Measurements from ENCODE around the gene TCAIM.
A peak's percentile ranks its signal among the peaks of the same experiment; 100 is the strongest.

Gene TCAIM

GRCh38 chr3:44318891-44319311 lies 19.7 kb upstream of the TCAIM start:
- no peak overlapping the region for H3K4me2 ChIP-seq (ENCODE audit: low read length)

DNA sequence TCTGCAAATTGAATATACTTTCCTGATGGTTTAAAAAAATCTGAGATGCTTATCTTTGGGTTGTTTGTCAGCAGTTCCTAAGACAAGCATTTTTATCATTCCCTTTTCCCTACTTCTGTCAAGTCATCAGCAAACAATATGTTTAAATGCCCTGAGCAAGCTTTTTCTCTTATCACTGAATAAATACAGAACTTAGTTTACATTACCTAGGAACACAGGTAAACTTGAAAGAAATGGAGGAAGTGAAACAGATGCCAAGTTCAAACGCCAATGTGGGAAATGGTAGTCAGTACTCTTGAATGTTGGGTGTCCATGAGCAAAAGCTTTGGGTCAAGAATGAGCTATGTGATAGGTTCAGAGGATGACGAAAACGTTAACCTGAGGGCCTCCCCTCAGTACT lies 17.2 kb upstream of the TCAIM start:
- H3K9me2 ChIP-seq (replicated peaks; ENCODE audit: control insufficient read depth, low read length) = no peaks in the 10 kb centered on the region
- no peak overlapping the region for H3K27ac ChIP-seq (ENCODE audit: low read depth, low read length)
- H3K27me3 ChIP-seq (ENCODE audit: control insufficient read depth, low read length) = peaks cover 16% of the 10 kb centered on the region
- H3K9me3 ChIP-seq (ENCODE audit: control insufficient read depth, insufficient read depth, low read length) = no peaks in the 10 kb centered on the region
- H3K79me2 ChIP-seq (ENCODE audit: control insufficient read depth, low read length) = no peaks in the 10 kb centered on the region
- H3K4me2 ChIP-seq (ENCODE audit: low read length) = no peak overlapping the region
- H3K36me3 ChIP-seq (ENCODE audit: control insufficient read depth, low read length) = no peaks in the 10 kb centered on the region
- no peaks in the 10 kb centered on the region for H3F3A ChIP-seq (ENCODE audit: control insufficient read depth, insufficient read depth)
- no peaks in the 10 kb centered on the region for H4K20me1 ChIP-seq (ENCODE audit: control insufficient read depth, insufficient read depth, low read depth, low read length)
- H3K4me1 ChIP-seq (ENCODE audit: control insufficient read depth, low read length) = no peaks in the 10 kb centered on the region
- no peak for TF ChIP-seq EZH2phosphoT487 (IDR thresholded peaks at IDR 0.05; ENCODE audit: borderline replicate concordance, low read length)
- no peak for TF ChIP-seq CTCF (IDR thresholded peaks at IDR 0.05; ENCODE audit: low read depth, low read length, poor library complexity, severe bottlenecking)
- no peak overlapping the region for H3K4me3 ChIP-seq (ENCODE audit: low read length)

More at GRCh38 chr3:44318891-44319311, 19.7 kb upstream of the TCAIM start:
- H3K79me2 ChIP-seq (ENCODE audit: control insufficient read depth, low read length) = no peaks in the 10 kb centered on the region
- no peaks in the 10 kb centered on the region for H3K9me2 ChIP-seq (replicated peaks; ENCODE audit: control insufficient read depth, low read length)
- H4K20me1 ChIP-seq (ENCODE audit: control insufficient read depth, insufficient read depth, low read depth, low read length) = no peaks in the 10 kb centered on the region
- H3K36me3 ChIP-seq (ENCODE audit: control insufficient read depth, low read length) = no peaks in the 10 kb centered on the region
- TF ChIP-seq EZH2phosphoT487 (IDR thresholded peaks at IDR 0.05; ENCODE audit: borderline replicate concordance, low read length) = no peak
- TF ChIP-seq CTCF (IDR thresholded peaks at IDR 0.05; ENCODE audit: low read depth, low read length, poor library complexity, severe bottlenecking) = no peak
- no peaks in the 10 kb centered on the region for H3K4me1 ChIP-seq (ENCODE audit: control insufficient read depth, low read length)
- H3F3A ChIP-seq (ENCODE audit: control insufficient read depth, insufficient read depth) = no peaks in the 10 kb centered on the region
- H3K9me3 ChIP-seq (ENCODE audit: control insufficient read depth, insufficient read depth, low read length) = no peaks in the 10 kb centered on the region
- peaks cover 4% of the 10 kb centered on the region for H3K27me3 ChIP-seq (ENCODE audit: control insufficient read depth, low read length)
- no peak overlapping the region for H3K27ac ChIP-seq (ENCODE audit: low read depth, low read length)
- no peak overlapping the region for H3K4me3 ChIP-seq (ENCODE audit: low read length)

DNA sequence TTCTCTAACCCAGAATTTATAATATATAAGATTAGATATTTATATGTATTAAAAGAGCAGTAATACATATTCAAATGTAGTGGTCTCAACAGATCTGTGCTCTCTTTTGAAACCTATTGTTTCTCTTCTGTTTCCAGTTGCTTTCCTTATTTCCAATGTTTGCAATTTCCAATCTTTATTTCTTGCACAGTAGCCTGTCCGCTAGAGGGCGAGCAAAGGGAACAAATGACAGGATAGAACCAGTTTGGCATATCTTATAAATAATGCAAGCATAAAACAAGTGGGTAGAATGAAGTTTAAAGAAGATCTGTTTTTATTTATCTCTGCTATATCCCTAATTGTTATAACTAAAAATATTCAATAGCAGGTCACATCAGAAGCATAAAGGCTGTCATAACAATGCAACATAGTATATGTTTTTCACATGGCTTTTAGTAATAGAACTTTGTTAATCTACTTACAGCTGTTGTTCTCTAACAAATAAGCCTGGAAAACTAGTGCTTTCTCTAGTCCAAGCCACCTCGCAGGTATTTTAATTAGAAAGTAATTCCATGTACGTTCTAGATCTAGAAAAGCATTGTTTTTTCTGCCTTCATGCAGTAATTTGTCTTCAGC lies 15.1 kb upstream of the TCAIM start:
- Histone ChIP-seq H3K36me3 (ENCODE audit: control insufficient read depth, low read length) (no peaks in the 10 kb centered on the region), H3K27ac (ENCODE audit: low read depth, low read length) (no peak overlapping the region), H4K20me1 (ENCODE audit: control insufficient read depth, insufficient read depth, low read depth, low read length) (no peaks in the 10 kb centered on the region), H3K4me2 (ENCODE audit: low read length) (no peak overlapping the region), H3K4me1 (ENCODE audit: control insufficient read depth, low read length) (no peaks in the 10 kb centered on the region), H3K27me3 (ENCODE audit: control insufficient read depth, low read length) (peaks cover 16% of the 10 kb centered on the region), H3K79me2 (ENCODE audit: control insufficient read depth, low read length) (no peaks in the 10 kb centered on the region), H3K9me3 (ENCODE audit: control insufficient read depth, insufficient read depth, low read length) (no peaks in the 10 kb centered on the region), H3K4me3 (ENCODE audit: low read length) (no peak overlapping the region), H3F3A (ENCODE audit: control insufficient read depth, insufficient read depth) (no peaks in the 10 kb centered on the region), H3K9me2 (replicated peaks; ENCODE audit: control insufficient read depth, low read length) (no peaks in the 10 kb centered on the region)
- TF ChIP-seq EZH2phosphoT487 (IDR thresholded peaks at IDR 0.05; ENCODE audit: borderline replicate concordance, low read length) (no peak), CTCF (IDR thresholded peaks at IDR 0.05; ENCODE audit: low read depth, low read length, poor library complexity, severe bottlenecking) (peak; percentile 82)

Data from DOHH2 (cell line).